Measurements from ENCODE around the gene ORAI3. TPM values are rescaled to one million over a fixed set of nuclear protein-coding genes. Genes with fewer than 3 reads are reported as not detected.

Gene ORAI3
- total RNA-seq, 1 experiment from 2014 or later, result 34.0 TPM

GRCh38 chr16:30977502-30977901 is 28.6 kb downstream of the ORAI3 start:
- Histone ChIP-seq H3K36me3 (ENCODE audit: insufficient read depth, low read length) (peaks cover 9% of the 10 kb centered on the region), H3K4me2 (ENCODE audit: low read depth, low read length, poor library complexity, severe bottlenecking) (no peak overlapping the region), H3K4me1 (ENCODE audit: low read length) (no peaks in the 10 kb centered on the region), H4K20me1 (ENCODE audit: insufficient read depth, low read depth, low read length) (0 out of 2 replicates have a peak, but pooled peaks cover 4% of the 10 kb centered on the region), H3K27me3 (ENCODE audit: low read length) (no peaks in the 10 kb centered on the region), H3K27ac (ENCODE audit: low read length) (no peak overlapping the region), H3K79me2 (ENCODE audit: low read length) (no peaks in the 10 kb centered on the region), H3K4me3 (ENCODE audit: low read length) (no peak overlapping the region), H2AFZ (ENCODE audit: low read length) (no peak overlapping the region), H3K9ac (ENCODE audit: low read length) (no peak overlapping the region), H3K9me3 (ENCODE audit: low read length) (no peaks in the 10 kb centered on the region), H3K9me2 (replicated peaks; ENCODE audit: insufficient read depth, low read length) (no peaks in the 10 kb centered on the region)
- peak; percentile 66 for DNase-seq

DNA sequence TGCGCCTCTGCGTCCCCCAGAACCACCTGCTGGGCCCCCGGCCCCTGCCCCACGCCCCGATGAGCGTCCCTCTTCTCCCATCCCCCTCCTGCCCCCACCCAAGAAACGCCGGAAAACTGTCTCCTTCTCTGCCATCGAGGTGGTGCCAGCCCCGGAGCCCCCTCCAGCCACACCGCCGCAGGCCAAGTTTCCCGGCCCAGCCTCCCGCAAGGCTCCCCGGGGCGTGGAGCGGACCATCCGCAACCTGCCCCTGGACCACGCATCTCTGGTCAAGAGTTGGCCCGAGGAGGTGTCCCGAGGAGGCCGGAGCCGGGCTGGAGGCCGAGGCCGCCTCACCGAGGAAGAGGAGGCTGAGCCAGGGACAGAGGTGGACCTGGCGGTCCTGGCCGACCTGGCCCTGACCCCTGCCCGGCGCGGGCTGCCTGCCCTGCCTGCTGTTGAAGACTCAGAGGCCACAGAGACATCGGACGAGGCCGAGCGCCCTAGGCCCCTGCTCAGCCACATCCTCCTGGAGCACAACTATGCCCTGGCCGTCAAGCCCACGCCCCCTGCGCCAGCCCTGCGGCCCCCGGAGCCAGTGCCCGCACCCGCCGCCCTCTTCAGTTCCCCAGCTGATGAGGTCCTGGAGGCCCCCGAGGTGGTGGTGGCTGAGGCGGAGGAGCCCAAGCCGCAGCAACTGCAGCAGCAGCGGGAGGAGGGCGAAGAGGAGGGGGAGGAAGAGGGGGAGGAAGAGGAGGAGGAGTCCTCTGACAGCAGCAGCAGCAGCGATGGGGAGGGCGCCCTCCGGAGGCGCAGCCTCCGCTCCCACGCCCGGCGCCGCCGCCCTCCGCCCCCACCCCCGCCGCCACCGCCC is 30.5 kb downstream of the ORAI3 start:
- Histone ChIP-seq H3K9ac (ENCODE audit: low read length) (no peak overlapping the region), H3K4me2 (ENCODE audit: low read depth, low read length, poor library complexity, severe bottlenecking) (no peak overlapping the region), H3K4me1 (ENCODE audit: low read length) (no peaks in the 10 kb centered on the region), H3K9me3 (ENCODE audit: low read length) (no peaks in the 10 kb centered on the region), H4K20me1 (ENCODE audit: insufficient read depth, low read depth, low read length) (0 out of 2 replicates have a peak, but pooled peaks cover 4% of the 10 kb centered on the region), H3K27me3 (ENCODE audit: low read length) (no peaks in the 10 kb centered on the region), H3K4me3 (ENCODE audit: low read length) (no peak overlapping the region), H3K79me2 (ENCODE audit: low read length) (no peaks in the 10 kb centered on the region), H2AFZ (ENCODE audit: low read length) (no peak overlapping the region), H3K36me3 (ENCODE audit: insufficient read depth, low read length) (peaks cover 3% of the 10 kb centered on the region), H3K27ac (ENCODE audit: low read length) (no peak overlapping the region), H3K9me2 (replicated peaks; ENCODE audit: insufficient read depth, low read length) (no peaks in the 10 kb centered on the region)
- no peak for DNase-seq

DNA sequence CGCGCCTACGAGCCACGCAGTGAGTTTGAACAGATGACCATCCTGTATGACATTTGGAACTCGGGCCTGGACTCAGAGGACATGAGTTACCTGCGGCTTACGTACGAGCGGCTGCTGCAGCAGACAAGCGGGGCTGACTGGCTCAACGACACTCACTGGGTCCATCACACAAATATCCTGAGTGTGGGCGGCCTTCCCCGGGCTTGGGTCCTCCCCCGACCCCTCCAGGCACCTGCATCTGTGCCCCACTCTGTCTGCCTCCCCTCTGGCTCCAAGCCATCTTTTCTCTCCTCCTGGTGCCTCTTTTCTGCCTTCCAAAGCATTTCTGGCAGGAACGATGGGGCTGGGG is 31.1 kb downstream of the ORAI3 start:
- Histone ChIP-seq H3K9me3 (ENCODE audit: low read length) (no peaks in the 10 kb centered on the region), H3K36me3 (ENCODE audit: insufficient read depth, low read length) (peaks cover 3% of the 10 kb centered on the region)

DNA sequence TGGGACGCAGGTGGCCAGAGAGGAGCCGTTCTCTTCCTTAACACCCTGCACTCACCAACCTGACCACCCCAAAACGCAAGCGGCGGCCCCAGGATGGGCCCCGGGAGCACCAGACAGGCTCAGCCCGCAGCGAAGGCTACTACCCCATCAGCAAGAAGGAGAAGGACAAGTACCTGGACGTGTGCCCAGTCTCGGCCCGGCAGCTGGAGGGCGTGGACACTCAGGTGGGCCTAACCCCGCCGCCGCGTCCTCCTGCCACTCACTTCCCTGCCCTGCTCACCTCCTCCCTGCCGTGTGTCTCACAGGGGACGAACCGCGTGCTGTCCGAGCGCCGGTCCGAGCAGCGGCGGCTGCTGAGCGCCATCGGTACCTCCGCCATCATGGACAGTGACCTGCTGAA is 31.6 kb downstream of the ORAI3 start:
- Histone ChIP-seq H2AFZ (ENCODE audit: low read length) (no peak overlapping the region), H3K27me3 (ENCODE audit: low read length) (no peaks in the 10 kb centered on the region), H3K4me1 (ENCODE audit: low read length) (no peaks in the 10 kb centered on the region), H3K79me2 (ENCODE audit: low read length) (no peaks in the 10 kb centered on the region), H3K4me2 (ENCODE audit: low read depth, low read length, poor library complexity, severe bottlenecking) (no peak overlapping the region), H4K20me1 (ENCODE audit: insufficient read depth, low read depth, low read length) (0 out of 2 replicates have a peak, but pooled peaks cover 4% of the 10 kb centered on the region), H3K9me2 (replicated peaks; ENCODE audit: insufficient read depth, low read length) (no peaks in the 10 kb centered on the region), H3K4me3 (ENCODE audit: low read length) (no peak overlapping the region), H3K27ac (ENCODE audit: low read length) (no peak overlapping the region), H3K9me3 (ENCODE audit: low read length) (no peaks in the 10 kb centered on the region), H3K36me3 (ENCODE audit: insufficient read depth, low read length) (peaks cover 5% of the 10 kb centered on the region), H3K9ac (ENCODE audit: low read length) (no peak overlapping the region)
- no peak for DNase-seq

More for the DNA sequence above, 31.1 kb downstream of the ORAI3 start:
- H3K4me3 ChIP-seq (ENCODE audit: low read length), result no peak overlapping the region
- H4K20me1 ChIP-seq (ENCODE audit: insufficient read depth, low read depth, low read length), result 0 out of 2 replicates have a peak, but pooled peaks cover 4% of the 10 kb centered on the region
- no peaks in the 10 kb centered on the region for H3K4me1 ChIP-seq (ENCODE audit: low read length)
- no peak overlapping the region for H3K27ac ChIP-seq (ENCODE audit: low read length)
- no peak overlapping the region for H3K4me2 ChIP-seq (ENCODE audit: low read depth, low read length, poor library complexity, severe bottlenecking)
- DNase-seq, result no peak
- no peaks in the 10 kb centered on the region for H3K27me3 ChIP-seq (ENCODE audit: low read length)
- H3K9ac ChIP-seq (ENCODE audit: low read length), result no peak overlapping the region
- H3K79me2 ChIP-seq (ENCODE audit: low read length), result no peaks in the 10 kb centered on the region
- no peaks in the 10 kb centered on the region for H3K9me2 ChIP-seq (replicated peaks; ENCODE audit: insufficient read depth, low read length)
- no peak overlapping the region for H2AFZ ChIP-seq (ENCODE audit: low read length)

DNA sequence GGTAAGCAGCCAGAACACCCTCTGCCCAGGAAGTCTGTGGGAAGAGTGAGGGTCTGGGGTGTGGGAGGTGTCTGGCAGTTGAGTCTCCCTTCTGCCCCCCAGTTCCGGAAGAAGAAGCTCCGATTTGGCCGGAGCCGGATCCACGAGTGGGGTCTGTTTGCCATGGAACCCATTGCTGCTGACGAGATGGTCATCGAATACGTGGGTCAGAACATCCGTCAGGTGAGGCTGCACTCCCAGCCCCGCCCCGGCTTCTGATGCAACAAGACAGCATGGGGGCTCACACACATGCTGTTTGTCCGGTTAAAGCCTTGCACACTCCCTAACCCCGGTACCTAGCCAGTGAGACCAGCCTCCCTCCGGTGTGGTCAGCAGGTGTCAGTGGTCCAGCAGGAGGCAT is 32.1 kb downstream of the ORAI3 start:
- H3K9me2 ChIP-seq (replicated peaks; ENCODE audit: insufficient read depth, low read length), result no peaks in the 10 kb centered on the region
- no peak overlapping the region for H3K4me3 ChIP-seq (ENCODE audit: low read length)
- no peak overlapping the region for H3K27ac ChIP-seq (ENCODE audit: low read length)
- no peak overlapping the region for H3K4me2 ChIP-seq (ENCODE audit: low read depth, low read length, poor library complexity, severe bottlenecking)
- H3K27me3 ChIP-seq (ENCODE audit: low read length), result no peaks in the 10 kb centered on the region
- no peak for DNase-seq
- H4K20me1 ChIP-seq (ENCODE audit: insufficient read depth, low read depth, low read length), result 0 out of 2 replicates have a peak, but pooled peaks cover 4% of the 10 kb centered on the region
- peaks cover 7% of the 10 kb centered on the region for H3K36me3 ChIP-seq (ENCODE audit: insufficient read depth, low read length)
- no peaks in the 10 kb centered on the region for H3K4me1 ChIP-seq (ENCODE audit: low read length)
- no peak overlapping the region for H3K9ac ChIP-seq (ENCODE audit: low read length)
- H3K9me3 ChIP-seq (ENCODE audit: low read length), result no peaks in the 10 kb centered on the region
- H3K79me2 ChIP-seq (ENCODE audit: low read length), result no peaks in the 10 kb centered on the region
- H2AFZ ChIP-seq (ENCODE audit: low read length), result no peak overlapping the region

DNA sequence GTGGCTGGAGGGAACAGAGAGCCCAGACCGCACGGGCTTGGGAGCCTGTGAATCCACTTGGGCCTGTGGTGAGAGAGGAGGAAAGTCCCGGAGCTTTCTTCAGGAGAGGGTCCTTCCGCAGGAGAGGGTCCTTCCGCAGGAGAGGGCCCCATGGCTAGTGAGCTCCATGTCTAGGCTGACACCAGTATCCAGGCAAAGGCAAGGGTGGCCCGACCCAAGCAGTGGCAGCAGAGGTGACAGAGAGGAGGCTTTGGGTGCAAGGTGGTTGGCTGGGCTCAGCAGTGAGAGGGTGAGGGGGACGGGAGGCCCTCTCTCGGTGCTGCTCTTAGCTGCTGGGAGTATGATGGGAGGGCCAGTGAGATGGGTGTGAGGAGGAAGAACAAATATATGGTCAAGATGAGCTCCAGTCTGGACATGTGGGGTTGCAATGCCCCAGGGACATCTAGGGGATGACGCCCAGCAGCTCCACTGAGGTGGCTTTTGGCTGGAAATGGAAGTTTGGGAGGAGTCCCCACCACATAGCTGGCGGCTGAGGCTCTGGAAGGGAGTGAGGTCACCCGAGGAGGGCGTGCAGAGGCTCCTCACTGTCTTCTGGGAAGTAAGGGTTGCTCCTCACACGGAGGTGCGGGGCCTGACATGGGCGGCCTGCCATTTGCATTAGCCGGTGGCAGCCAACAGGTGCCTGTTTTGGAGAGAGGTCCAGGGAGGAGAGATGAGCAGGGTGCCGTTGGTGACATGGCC is 33.9 kb downstream of the ORAI3 start:
- Histone ChIP-seq H3K79me2 (ENCODE audit: low read length) (no peaks in the 10 kb centered on the region), H3K27me3 (ENCODE audit: low read length) (no peaks in the 10 kb centered on the region), H3K4me1 (ENCODE audit: low read length) (no peaks in the 10 kb centered on the region), H3K4me2 (ENCODE audit: low read depth, low read length, poor library complexity, severe bottlenecking) (no peak overlapping the region), H3K9ac (ENCODE audit: low read length) (no peak overlapping the region), H4K20me1 (ENCODE audit: insufficient read depth, low read depth, low read length) (0 out of 2 replicates have a peak, but pooled peaks cover 4% of the 10 kb centered on the region), H3K4me3 (ENCODE audit: low read length) (no peak overlapping the region), H3K9me2 (replicated peaks; ENCODE audit: insufficient read depth, low read length) (no peaks in the 10 kb centered on the region), H3K27ac (ENCODE audit: low read length) (no peak overlapping the region), H2AFZ (ENCODE audit: low read length) (no peak overlapping the region), H3K36me3 (ENCODE audit: insufficient read depth, low read length) (peaks cover 4% of the 10 kb centered on the region; the same call in 1 of the 2 replicates), H3K9me3 (ENCODE audit: low read length) (no peaks in the 10 kb centered on the region)
- DNase-seq, result no peak

DNA sequence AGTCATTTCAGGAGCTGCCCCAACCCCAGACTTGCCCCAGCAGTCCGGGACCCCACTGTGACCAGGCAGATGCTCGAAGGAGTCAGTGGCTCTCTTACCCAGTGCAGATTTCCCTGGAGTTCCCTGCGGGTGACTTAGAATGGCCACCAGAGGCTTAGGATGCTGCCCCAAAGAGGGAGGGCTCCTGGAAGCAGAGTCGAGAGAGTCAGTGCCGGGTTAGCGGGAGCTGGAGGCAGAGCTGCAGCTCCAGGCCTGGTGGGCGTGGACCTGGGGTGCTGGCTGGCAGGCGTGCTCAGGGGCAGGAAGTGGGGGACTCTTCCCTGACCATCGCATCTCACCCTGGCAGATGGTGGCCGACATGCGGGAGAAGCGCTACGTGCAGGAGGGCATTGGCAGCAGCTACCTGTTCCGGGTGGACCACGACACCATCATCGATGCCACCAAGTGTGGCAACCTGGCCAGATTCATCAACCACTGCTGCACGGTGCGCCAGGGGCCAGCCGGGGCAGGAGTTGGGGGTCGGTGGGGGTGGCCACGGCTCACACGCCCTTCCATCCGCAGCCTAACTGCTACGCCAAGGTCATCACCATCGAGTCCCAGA is 34.5 kb downstream of the ORAI3 start:
- no peak overlapping the region for H3K4me3 ChIP-seq (ENCODE audit: low read length)
- H3K4me2 ChIP-seq (ENCODE audit: low read depth, low read length, poor library complexity, severe bottlenecking), result no peak overlapping the region
- DNase-seq, result no peak
- H3K4me1 ChIP-seq (ENCODE audit: low read length), result no peaks in the 10 kb centered on the region
- no peak overlapping the region for H2AFZ ChIP-seq (ENCODE audit: low read length)
- no peaks in the 10 kb centered on the region for H3K79me2 ChIP-seq (ENCODE audit: low read length)
- 0 out of 2 replicates have a peak, but pooled peaks cover 2% of the 10 kb centered on the region for H4K20me1 ChIP-seq (ENCODE audit: insufficient read depth, low read depth, low read length)
- peaks cover 4% of the 10 kb centered on the region; the same call in 1 of the 2 replicates for H3K36me3 ChIP-seq (ENCODE audit: insufficient read depth, low read length)
- no peaks in the 10 kb centered on the region for H3K9me2 ChIP-seq (replicated peaks; ENCODE audit: insufficient read depth, low read length)
- no peaks in the 10 kb centered on the region for H3K9me3 ChIP-seq (ENCODE audit: low read length)
- no peak overlapping the region for H3K9ac ChIP-seq (ENCODE audit: low read length)
- no peaks in the 10 kb centered on the region for H3K27me3 ChIP-seq (ENCODE audit: low read length)
- no peak overlapping the region for H3K27ac ChIP-seq (ENCODE audit: low read length)

Data from Karpas-422 (cell line).